GM23248 (cell line): ENCODE results near the gene PTPRH.

Experiments
- EZH2 ChIP-seq: fragments of 200-600 bp; sonication (generic); IDR thresholded peaks from 2 replicates; pipeline ENCODE4 v1.6.1; 2018; ENCODE audit warnings: antibody characterized with exemption, mild to moderate bottlenecking; ENCODE audit not compliant: insufficient read depth, poor library complexity, severe bottlenecking
- EZH2phosphoT487 ChIP-seq: fragments of 200-600 bp; sonication (generic); IDR thresholded peaks from 2 replicates; pipeline ENCODE4 v1.6.1; 2018; ENCODE audit warnings: antibody characterized with exemption, moderate library complexity, mild to moderate bottlenecking, low read depth; ENCODE audit not compliant: insufficient read depth

DNA sequence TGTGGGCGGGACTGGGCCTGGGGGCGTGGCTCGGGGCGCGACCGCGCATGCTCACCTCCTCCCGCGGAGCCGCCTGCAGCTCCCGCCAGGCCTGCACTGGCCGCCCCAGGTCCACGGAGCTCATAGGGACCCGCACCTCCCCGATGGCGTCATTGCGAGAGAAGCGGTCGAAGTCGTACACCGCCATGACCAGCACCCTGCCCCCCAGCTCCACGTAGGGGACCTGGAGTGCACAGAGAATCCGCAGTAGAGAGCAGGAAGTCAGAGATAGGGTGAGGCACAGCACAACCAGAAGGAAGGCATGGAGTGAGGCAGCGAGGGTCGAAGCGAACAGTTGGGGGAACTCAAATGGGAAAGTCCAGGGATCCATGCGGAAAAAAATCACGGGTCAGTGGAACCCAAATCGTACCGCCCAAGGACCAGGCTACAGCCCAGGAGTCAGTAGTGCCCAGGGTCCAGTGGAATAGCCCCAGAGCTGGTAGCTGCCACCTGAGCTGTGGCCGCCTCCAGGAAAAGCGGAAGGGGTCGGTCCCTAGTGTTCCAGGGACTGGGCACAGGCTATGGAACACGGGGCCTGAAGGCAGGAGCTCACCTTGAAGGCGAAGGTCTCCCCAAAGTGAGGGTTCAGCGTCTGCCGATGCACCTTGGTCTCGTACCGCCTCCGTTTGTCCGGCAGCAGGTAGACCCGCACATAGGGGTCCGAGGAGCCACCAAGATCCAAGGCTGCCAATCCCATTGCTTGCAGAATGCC is 34.0 kb downstream of the PTPRH start:
- TF ChIP-seq EZH2 (no peak), EZH2phosphoT487 (no peak)
